Fibroblast of lung (primary cell): ENCODE results near the gene XXYLT1. TPM values are rescaled to one million over a fixed set of nuclear protein-coding genes. Genes with fewer than 3 reads are reported as not detected.
A peak's percentile ranks its signal among the peaks of the same experiment; 100 is the strongest.

Experiments
- DNase-seq, 2 donors: peaks; one replicate each; pipeline versions ENCODE4 v3.0.0 to v3.0.0-alpha.2; 2010; ENCODE audit warnings: low read depth in 2 of 2
- H2AFZ ChIP-seq: 2 replicates; pipeline ENCODE4 v1.5.1; 2012; ENCODE audit warnings: low read length, control low read depth, inconsistent platforms
- H3K27ac ChIP-seq: 2 replicates; pipeline ENCODE4 v1.5.1; 2011; ENCODE audit warnings: low read length, control low read depth; ENCODE audit not compliant: insufficient read depth
- H3K27me3 ChIP-seq: 2 replicates; pipeline ENCODE4 v1.5.1; 2011; ENCODE audit warnings: mild to moderate bottlenecking, low read length; ENCODE audit not compliant: control insufficient read depth, insufficient read depth
- H3K36me3 ChIP-seq: 2 replicates; pipeline ENCODE4 v1.5.1; 2011; ENCODE audit warnings: low read length; ENCODE audit not compliant: control insufficient read depth, insufficient read depth
- H3K4me1 ChIP-seq: 2 replicates; pipeline ENCODE4 v1.5.1; 2011; ENCODE audit warnings: low read length; ENCODE audit not compliant: control insufficient read depth, insufficient read depth; ENCODE audit errors: extremely low read depth
- H3K4me2 ChIP-seq: 2 replicates; pipeline ENCODE4 v1.5.1; 2011; ENCODE audit warnings: low read length, control low read depth; ENCODE audit not compliant: insufficient read depth; ENCODE audit errors: extremely low read depth
- H3K4me3 ChIP-seq, 4 experiments: fragments of 200-600 bp in 1 of 4; sonication (generic) in 1 of 4; replicated peaks in 1 of 4; 2 replicates each; pipeline ENCODE4 v1.5.1; 2011 to 2016; ENCODE audit warnings: low read length in 4 of 4, low read depth in 3 of 4, mild to moderate bottlenecking in 3 of 4, control low read depth in 2 of 4, inconsistent platforms in 1 of 4, mixed read lengths in 1 of 4; ENCODE audit not compliant: insufficient read depth in 1 of 4; ENCODE audit errors: control extremely low read depth in 1 of 4
- H3K79me2 ChIP-seq: 2 replicates; pipeline ENCODE4 v1.5.1; 2012; ENCODE audit warnings: mild to moderate bottlenecking, low read length, inconsistent platforms; ENCODE audit not compliant: control insufficient read depth, insufficient read depth
- H3K9ac ChIP-seq: 2 replicates; pipeline ENCODE4 v1.5.1; 2011; ENCODE audit warnings: mild to moderate bottlenecking, low read length, control low read depth; ENCODE audit not compliant: insufficient read depth
- H3K9me3 ChIP-seq: 2 replicates; pipeline ENCODE4 v1.5.1; 2012; ENCODE audit warnings: low read depth, low read length; ENCODE audit not compliant: control insufficient read depth, insufficient read depth
- H4K20me1 ChIP-seq: 2 replicates; pipeline ENCODE4 v1.5.1; 2011; ENCODE audit warnings: low read length; ENCODE audit not compliant: control insufficient read depth, insufficient read depth; ENCODE audit errors: extremely low read depth
- CTCF ChIP-seq, 2 donors: IDR thresholded peaks in 1 of 2; conservative IDR thresholded peaks in 1 of 2; 1 replicate in 1 of 2; 2 replicates in 1 of 2; pipeline ENCODE4 v1.5.1; 2011 to 2012; ENCODE audit warnings: low read length in 2 of 2, control low read depth in 1 of 2, inconsistent platforms in 1 of 2, low read depth in 1 of 2, mild to moderate bottlenecking in 1 of 2
- EZH2 ChIP-seq: IDR thresholded peaks from 2 replicates; pipeline ENCODE4 v1.5.1; 2012; ENCODE audit warnings: low read length, control low read depth, mild to moderate bottlenecking; ENCODE audit errors: missing control alignments
- polyA plus RNA-seq, 2 donors: library from polyadenylated mRNA; depleted of rRNA in 1 of 2; stranded (reverse) in 1 of 2; unstranded in 1 of 2; fragments of >200 nt; gene quantifications; 2 replicates each; pipeline ENCODE4 v1.2.1, GENCODE V29; 2011 to 2012; ENCODE audit warnings: missing spikeins in 1 of 2
- total RNA-seq: library from RNA; depleted of rRNA; stranded (reverse); fragments of >200 nt; gene quantifications from 2 replicates; pipeline ENCODE4 v1.2.1, GENCODE V29; 2014

The XXYLT1 gene
- total and polyA plus RNA-seq, 2 donors (not counting 1 experiment from before 2014, with no cell fraction given), result 12.4 to 18.5 TPM

GRCh38 chr3:195117978-195118581 lies 152.9 kb downstream of the XXYLT1 start:
- H2AFZ ChIP-seq, result no peak overlapping the region
- no peaks in the 10 kb centered on the region for H3K79me2 ChIP-seq
- no peak overlapping the region for H3K4me3 ChIP-seq
- no peaks in the 10 kb centered on the region for H4K20me1 ChIP-seq
- H3K27ac ChIP-seq, result no peak overlapping the region
- H3K9ac ChIP-seq, result no peak overlapping the region
- peaks cover 2% of the 10 kb centered on the region for H3K36me3 ChIP-seq
- no peak for TF ChIP-seq EZH2
- TF ChIP-seq CTCF (conservative IDR thresholded peaks at IDR 0.05 in 1 of 2, IDR thresholded peaks at IDR 0.05 in 1 of 2; ENCODE audit: low read depth in 1 of 2, low read length in 2 of 2), result peak in 1 of 2 donors; percentile 24
- peaks cover 4% of the 10 kb centered on the region for H3K4me1 ChIP-seq
- no peak overlapping the region for H3K4me2 ChIP-seq
- DNase-seq, result peak in 1 of 2 donors; percentile 27
- no peaks in the 10 kb centered on the region for H3K9me3 ChIP-seq
- H3K27me3 ChIP-seq, result no peaks in the 10 kb centered on the region

GRCh38 chr3:195116407-195117185 lies 154.4 kb downstream of the XXYLT1 start:
- Histone ChIP-seq H3K4me1 (peaks cover 4% of the 10 kb centered on the region), H3K4me3 (no peak overlapping the region), H3K79me2 (no peaks in the 10 kb centered on the region), H3K36me3 (peaks cover 2% of the 10 kb centered on the region), H2AFZ (no peak overlapping the region), H3K27ac (no peak overlapping the region), H4K20me1 (no peaks in the 10 kb centered on the region), H3K9me3 (no peaks in the 10 kb centered on the region), H3K9ac (no peak overlapping the region), H3K27me3 (no peaks in the 10 kb centered on the region), H3K4me2 (no peak overlapping the region)
- no peak for TF ChIP-seq EZH2
- no peak for TF ChIP-seq CTCF (conservative IDR thresholded peaks at IDR 0.05 in 1 of 2, IDR thresholded peaks at IDR 0.05 in 1 of 2; ENCODE audit: low read depth in 1 of 2, low read length in 2 of 2)
- no peak for DNase-seq

GRCh38 chr3:195115600-195116406 lies 155.2 kb downstream of the XXYLT1 start:
- no peak overlapping the region for H3K4me3 ChIP-seq
- no peak overlapping the region for H3K4me2 ChIP-seq
- H3K9ac ChIP-seq, result no peak overlapping the region
- no peaks in the 10 kb centered on the region for H3K79me2 ChIP-seq
- H4K20me1 ChIP-seq, result no peaks in the 10 kb centered on the region
- no peak for DNase-seq
- no peak for TF ChIP-seq EZH2
- TF ChIP-seq CTCF (conservative IDR thresholded peaks at IDR 0.05 in 1 of 2, IDR thresholded peaks at IDR 0.05 in 1 of 2; ENCODE audit: low read depth in 1 of 2, low read length in 2 of 2), result no peak
- H3K27ac ChIP-seq, result no peak overlapping the region
- peaks cover 1% of the 10 kb centered on the region for H3K36me3 ChIP-seq
- peaks cover 4% of the 10 kb centered on the region for H3K4me1 ChIP-seq
- no peak overlapping the region for H2AFZ ChIP-seq
- H3K27me3 ChIP-seq, result no peaks in the 10 kb centered on the region
- no peaks in the 10 kb centered on the region for H3K9me3 ChIP-seq
